Measurements from ENCODE around the gene FBXL7. TPM values are rescaled to one million over a fixed set of nuclear protein-coding genes. Genes with fewer than 3 reads are reported as not detected.

The FBXL7 gene
- total and polyA plus RNA-seq, 4 donors = 0.24 to 1.4 (median 1.2) TPM

- TF ChIP-seq, protein P1, sequence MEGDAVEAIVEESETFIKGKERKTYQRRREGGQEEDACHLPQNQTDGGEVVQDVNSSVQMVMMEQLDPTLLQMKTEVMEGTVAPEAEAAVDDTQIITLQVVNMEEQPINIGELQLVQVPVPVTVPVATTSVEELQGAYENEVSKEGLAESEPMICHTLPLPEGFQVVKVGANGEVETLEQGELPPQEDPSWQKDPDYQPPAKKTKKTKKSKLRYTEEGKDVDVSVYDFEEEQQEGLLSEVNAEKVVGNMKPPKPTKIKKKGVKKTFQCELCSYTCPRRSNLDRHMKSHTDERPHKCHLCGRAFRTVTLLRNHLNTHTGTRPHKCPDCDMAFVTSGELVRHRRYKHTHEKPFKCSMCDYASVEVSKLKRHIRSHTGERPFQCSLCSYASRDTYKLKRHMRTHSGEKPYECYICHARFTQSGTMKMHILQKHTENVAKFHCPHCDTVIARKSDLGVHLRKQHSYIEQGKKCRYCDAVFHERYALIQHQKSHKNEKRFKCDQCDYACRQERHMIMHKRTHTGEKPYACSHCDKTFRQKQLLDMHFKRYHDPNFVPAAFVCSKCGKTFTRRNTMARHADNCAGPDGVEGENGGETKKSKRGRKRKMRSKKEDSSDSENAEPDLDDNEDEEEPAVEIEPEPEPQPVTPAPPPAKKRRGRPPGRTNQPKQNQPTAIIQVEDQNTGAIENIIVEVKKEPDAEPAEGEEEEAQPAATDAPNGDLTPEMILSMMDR (IDR thresholded peaks at IDR 0.05; ENCODE audit: low read depth, low read length, missing input control) = no peak
- TF ChIP-seq MAX (IDR thresholded peaks at IDR 0.05) (no peak), HNF4A (conservative IDR thresholded peaks at IDR 0.05) (no peak), YY1 (IDR thresholded peaks at IDR 0.05) (no peak), FOXA1 (IDR thresholded peaks at IDR 0.05) (no peak), JUND (IDR thresholded peaks at IDR 0.05) (no peak), EGR1 (IDR thresholded peaks at IDR 0.05; ENCODE audit: low read depth in 2 of 2) (no peak), HNF4G (IDR thresholded peaks at IDR 0.05) (no peak), FOXA2 (IDR thresholded peaks at IDR 0.05) (no peak)
- TF ChIP-seq, protein P2, sequence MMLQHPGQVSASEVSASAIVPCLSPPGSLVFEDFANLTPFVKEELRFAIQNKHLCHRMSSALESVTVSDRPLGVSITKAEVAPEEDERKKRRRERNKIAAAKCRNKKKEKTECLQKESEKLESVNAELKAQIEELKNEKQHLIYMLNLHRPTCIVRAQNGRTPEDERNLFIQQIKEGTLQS (IDR thresholded peaks at IDR 0.05) = no peak
Observed at GRCh38 chr5:15472116-15472515, 27.9 kb upstream of the FBXL7 start (continued).

DNA sequence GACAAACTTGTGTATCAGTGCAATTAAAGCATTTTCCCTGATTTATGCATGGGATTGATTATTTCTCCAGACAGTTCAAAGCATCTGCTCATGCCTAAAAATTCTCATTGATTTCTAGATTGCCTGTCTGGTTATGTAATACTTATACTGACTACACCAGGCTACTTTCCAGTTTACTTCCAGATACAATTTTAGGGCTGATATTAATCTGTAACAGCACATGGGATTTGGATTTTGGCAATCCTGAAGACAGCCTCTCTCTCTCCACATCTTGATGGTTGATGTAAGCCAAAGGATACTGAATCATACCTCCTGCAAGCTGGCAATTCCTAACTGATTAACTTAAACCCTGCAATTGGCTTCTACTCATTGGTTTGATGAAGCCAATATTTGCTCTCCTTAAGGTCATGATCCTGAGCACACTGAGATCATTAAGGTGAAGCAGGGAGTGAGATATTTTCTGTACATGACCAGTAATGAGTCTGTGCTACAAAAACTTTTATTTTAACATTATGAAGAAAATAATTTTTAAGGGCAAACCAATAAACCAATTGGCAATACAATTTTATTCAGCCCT is 25.7 kb upstream of the FBXL7 start:
- TF ChIP-seq JUND (IDR thresholded peaks at IDR 0.05) (no peak), SP1 (IDR thresholded peaks at IDR 0.05) (peak; percentile 17), HNF4G (IDR thresholded peaks at IDR 0.05) (no peak), YY1 (IDR thresholded peaks at IDR 0.05) (peak; percentile 9), RAD21 (IDR thresholded peaks at IDR 0.05) (peak in 1 of 2 donors; percentile 19), NR2F2 (IDR thresholded peaks at IDR 0.05) (peak; percentile 65), TAF1 (conservative IDR thresholded peaks at IDR 0.05) (no peak), HNF4A (conservative IDR thresholded peaks at IDR 0.05) (peak; percentile 26 to 31), RXRA (IDR thresholded peaks at IDR 0.05) (peak; percentile 54 to 73), REST (IDR thresholded peaks at IDR 0.05) (no peak)
- Histone ChIP-seq H3K27ac (ENCODE audit: low read depth in 1 of 2, low read length in 2 of 2) (no peak overlapping the region), H3K4me1 (ENCODE audit: control insufficient read depth in 4 of 4, insufficient read depth in 4 of 4, low read length in 3 of 4) (peaks cover 0 to 9% (median 8%) of the 10 kb centered on the region in 4 donors), H3K27me3 (ENCODE audit: control insufficient read depth in 4 of 4, insufficient read depth in 4 of 4, low read length in 3 of 4) (no peaks in the 10 kb centered on the region), H3K36me3 (ENCODE audit: control insufficient read depth in 4 of 4, insufficient read depth in 3 of 4, low read depth in 1 of 4, low read length in 3 of 4) (no peaks in the 10 kb centered on the region), H3K9ac (ENCODE audit: low read depth in 1 of 2, low read length in 2 of 2) (no peak overlapping the region), H3K9me3 (ENCODE audit: control insufficient read depth in 4 of 4, low read length in 3 of 4) (no peaks in the 10 kb centered on the region), H3K4me3 (ENCODE audit: low read depth in 1 of 3, low read length in 3 of 3) (no peak overlapping the region)
- DNase-seq (ENCODE audit: low spot score) = no peak

- Histone ChIP-seq H3K9ac (ENCODE audit: low read depth in 1 of 2, low read length in 2 of 2) (no peak overlapping the region), H3K27ac (ENCODE audit: low read depth in 1 of 2, low read length in 2 of 2) (no peak overlapping the region), H3K36me3 (ENCODE audit: control insufficient read depth in 4 of 4, insufficient read depth in 3 of 4, low read depth in 1 of 4, low read length in 3 of 4) (no peaks in the 10 kb centered on the region), H3K9me3 (ENCODE audit: control insufficient read depth in 4 of 4, low read length in 3 of 4) (no peaks in the 10 kb centered on the region), H3K27me3 (ENCODE audit: control insufficient read depth in 4 of 4, insufficient read depth in 4 of 4, low read length in 3 of 4) (no peaks in the 10 kb centered on the region), H3K4me1 (ENCODE audit: control insufficient read depth in 4 of 4, insufficient read depth in 4 of 4, low read length in 3 of 4) (peaks cover 0 to 9% (median 8%) of the 10 kb centered on the region in 4 donors), H3K4me3 (ENCODE audit: low read depth in 1 of 3, low read length in 3 of 3) (no peak overlapping the region)
- 94% methylated on average over 7 of the region's 7 CpGs for WGBS
- DNase-seq (ENCODE audit: low spot score) = no peak
- TF ChIP-seq, protein P2 (IDR thresholded peaks at IDR 0.05) = no peak
- TF ChIP-seq RXRA (IDR thresholded peaks at IDR 0.05) = no peak
- no peak for TF ChIP-seq YY1 (IDR thresholded peaks at IDR 0.05)
- TF ChIP-seq RAD21 (IDR thresholded peaks at IDR 0.05) = no peak
- TF ChIP-seq NR2F2 (IDR thresholded peaks at IDR 0.05) = no peak
- no peak for TF ChIP-seq JUND (IDR thresholded peaks at IDR 0.05)
- TF ChIP-seq REST (IDR thresholded peaks at IDR 0.05) = no peak
- TF ChIP-seq SP1 (IDR thresholded peaks at IDR 0.05) = no peak
- TF ChIP-seq FOXA2 (IDR thresholded peaks at IDR 0.05) = no peak
- no peak for TF ChIP-seq HNF4G (IDR thresholded peaks at IDR 0.05)
Observed at GRCh38 chr5:15475367-15475766, 24.6 kb upstream of the FBXL7 start.

Data from liver (tissue), 9 donors.